ENCODE data around the gene RPS18.

Gene RPS18

DNA sequence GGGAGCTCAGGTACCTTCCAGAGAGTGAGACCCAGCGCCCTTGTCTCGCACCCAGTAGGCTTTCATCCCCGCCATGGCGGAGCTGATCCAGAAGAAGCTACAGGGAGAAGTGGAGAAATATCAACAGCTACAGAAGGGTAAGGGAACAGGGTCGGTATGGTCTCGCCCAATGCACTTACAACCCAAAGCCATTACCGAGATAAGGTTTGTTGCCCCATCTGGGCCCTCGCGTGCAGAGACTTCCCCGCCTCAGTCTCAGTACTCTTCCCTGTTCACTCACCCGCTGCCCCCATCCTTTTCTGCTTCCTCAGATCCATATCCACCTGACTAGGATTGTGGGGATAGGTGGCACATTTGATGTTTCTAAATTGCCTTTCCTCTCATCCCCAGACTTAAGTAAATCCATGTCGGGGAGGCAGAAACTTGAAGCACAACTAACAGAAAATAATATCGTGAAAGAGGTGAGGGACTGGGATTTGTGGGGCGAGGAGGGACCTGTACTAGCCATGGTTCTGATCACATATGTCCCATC is 18.0 kb downstream of the RPS18 start:
- DNase-seq (ENCODE audit: low read depth in 2 of 2) = no peak

DNA sequence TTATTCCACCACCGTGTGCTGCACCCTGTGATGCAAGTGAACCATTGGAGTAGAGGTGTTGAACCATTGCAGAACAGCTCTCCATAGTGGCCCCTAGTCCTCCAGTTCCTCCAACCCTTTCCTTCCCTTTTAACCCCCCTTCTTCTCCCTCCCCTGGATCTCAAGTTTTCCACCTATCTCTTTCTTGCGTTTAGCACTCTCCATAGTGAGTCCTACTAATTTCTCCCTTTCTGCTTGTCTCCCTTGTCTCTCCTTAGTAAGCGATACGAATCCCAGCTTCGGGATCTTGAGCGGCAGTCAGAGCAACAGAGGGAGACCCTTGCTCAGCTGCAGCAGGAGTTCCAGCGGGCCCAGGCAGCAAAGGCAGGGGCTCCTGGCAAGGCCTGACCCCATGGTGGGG is 18.6 kb downstream of the RPS18 start:
- no peak for DNase-seq (ENCODE audit: low read depth in 2 of 2)

- DNase-seq (ENCODE audit: low read depth in 2 of 2) = no peak
Observed at GRCh38 chr6:33292996-33293682, 21.3 kb downstream of the RPS18 start.

DNA sequence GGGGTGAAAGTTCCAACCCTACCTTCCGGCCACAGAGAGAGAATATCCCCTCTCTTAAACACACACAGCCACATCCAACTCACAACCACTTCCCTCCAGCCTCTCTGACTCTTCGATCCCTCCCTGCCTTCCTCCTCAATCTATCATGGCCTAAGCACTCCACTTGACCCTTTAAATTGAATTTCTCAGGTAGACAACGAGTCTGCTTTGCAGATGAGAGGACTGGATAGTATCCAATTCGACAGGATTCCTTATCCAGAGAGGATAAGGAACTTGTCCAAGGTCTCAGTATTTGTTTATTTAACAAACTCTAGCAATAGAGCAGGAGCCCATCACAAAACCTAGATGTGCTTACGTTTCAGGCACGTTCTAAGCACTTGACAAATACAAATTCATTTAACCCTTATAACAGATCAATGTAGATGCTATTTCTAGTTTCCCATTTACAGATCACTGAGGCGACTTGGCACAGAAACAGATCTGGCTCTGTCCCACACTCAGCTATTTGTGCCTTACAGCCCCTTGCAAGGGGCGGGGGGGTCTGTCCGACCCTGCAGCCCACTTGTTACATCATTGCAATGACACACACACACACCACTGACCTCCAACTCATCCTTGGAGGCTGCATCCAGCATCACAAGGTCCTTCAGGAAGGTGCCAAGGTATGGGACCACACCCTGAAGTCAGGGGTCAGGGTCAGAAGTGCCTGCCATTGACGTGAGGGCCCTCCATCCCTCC is 22.4 kb downstream of the RPS18 start:
- DNase-seq (ENCODE audit: low read depth in 2 of 2) = no peak

DNA sequence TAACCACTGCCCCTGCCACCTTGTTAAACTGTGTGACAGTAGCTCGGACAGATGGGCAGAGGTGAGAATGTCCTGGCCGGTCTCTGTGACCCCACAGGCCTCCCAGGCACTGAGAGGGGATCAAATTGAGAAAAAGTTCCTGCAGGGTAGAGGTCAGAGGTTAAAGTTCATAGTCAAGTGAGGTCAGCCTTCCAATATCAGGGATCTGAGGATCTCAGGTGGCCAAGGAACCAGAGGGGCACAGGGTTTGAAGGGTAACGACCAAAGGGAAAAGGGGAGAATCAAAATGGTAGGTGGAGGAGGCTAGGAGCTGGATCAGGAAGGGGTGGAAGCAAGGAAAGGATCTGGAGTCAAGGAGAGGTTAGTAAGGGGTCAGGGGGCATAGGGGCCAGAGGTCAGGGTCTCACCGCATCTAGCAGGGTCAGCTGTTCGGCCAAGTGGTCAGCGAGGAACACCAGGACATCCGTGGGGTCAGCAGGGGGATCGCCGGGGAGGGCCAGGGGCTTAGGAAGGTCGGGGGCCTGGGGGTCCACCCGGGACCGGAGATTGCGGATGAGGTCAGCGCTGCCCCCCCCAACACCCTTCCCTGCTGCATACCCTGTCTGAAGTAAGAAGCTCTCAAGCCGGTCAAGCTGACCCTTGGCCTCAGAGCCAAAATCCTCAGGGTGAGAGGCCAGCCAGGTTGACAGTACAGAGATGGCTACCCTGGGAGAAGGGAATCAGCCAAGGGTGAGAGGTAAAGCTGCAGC is 23.9 kb downstream of the RPS18 start:
- DNase-seq (ENCODE audit: low read depth in 2 of 2) = no peak

GRCh38 chr6:33296797-33297405 is 25.0 kb downstream of the RPS18 start:
- DNase-seq (ENCODE audit: low read depth in 2 of 2) = no peak

DNA sequence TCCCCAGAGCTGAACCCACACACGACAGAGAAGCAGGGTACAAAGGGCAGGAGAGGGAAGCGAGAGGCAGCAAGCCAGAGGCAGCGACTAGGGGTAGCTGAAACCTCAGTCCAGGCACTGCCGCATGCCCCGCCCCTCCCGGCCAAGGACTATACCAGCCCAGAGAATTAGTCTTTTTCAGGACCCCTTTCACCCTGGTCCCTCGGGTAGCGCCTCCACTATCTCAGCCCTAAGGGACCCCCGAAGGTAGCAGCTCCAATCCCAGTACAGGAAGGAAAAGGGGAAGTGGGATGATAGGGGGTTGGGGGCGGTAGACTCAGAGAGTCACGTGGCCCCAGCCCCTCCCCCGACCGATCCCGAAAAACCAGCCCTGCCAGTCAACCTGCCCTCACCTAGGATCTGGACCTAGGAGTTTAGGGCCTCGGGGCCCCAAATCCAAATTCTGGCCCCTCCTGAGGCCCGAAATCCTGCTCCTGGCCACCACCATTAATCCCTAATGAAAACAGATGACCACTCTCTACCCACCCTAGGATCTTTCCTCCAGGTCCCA is 25.6 kb downstream of the RPS18 start:
- DNase-seq (ENCODE audit: low read depth in 2 of 2) = no peak

DNA sequence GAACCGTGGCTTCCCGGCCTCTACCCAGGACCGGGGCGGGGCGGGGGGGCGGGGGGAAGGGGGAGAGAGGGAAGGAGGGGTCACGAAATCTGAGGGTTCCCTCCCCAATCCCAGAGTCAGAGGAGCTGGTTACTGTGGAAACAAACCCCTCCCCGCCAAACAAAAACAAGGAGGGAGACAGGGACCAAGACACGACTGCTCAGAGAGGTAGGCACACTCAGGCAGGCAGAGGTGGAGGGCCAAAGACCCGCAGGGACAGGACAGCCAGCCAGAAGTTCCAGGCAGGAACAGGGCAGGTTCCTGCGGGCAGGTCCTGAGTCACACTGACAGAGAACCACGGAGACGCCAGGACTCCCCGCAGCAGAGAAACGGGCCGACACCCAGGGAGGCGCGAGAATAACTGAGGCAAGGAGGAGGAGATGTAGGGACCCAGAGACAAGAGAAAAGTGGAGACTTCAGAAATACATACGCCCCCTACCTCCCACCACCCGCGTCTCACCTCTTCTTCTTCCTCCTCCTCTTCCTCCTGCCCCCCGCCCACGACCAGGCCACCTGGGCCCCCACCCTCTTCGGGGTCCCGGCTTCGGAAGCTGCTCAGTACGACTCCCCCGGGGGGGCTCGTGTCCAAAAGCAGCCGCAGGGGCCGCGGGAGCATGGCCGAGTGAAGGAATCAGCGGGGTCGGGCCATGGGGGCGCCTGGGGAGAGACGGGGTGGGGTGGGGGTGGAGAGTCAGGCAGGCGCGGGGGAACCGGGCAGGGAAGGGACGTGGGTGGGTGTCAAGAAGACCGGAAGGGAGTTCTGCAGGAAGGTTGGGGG is 26.3 kb downstream of the RPS18 start:
- DNase-seq (ENCODE audit: low read depth in 2 of 2) = no peak

- DNase-seq (ENCODE audit: low read depth in 2 of 2) = no peak
Observed at GRCh38 chr6:33298773-33299236, 26.9 kb downstream of the RPS18 start, which contains the start of gene RGL2. RGL2 (minus strand) TSS chr6:33298942; CDS start chr6:33298610, 332 bp downstream.

DNA sequence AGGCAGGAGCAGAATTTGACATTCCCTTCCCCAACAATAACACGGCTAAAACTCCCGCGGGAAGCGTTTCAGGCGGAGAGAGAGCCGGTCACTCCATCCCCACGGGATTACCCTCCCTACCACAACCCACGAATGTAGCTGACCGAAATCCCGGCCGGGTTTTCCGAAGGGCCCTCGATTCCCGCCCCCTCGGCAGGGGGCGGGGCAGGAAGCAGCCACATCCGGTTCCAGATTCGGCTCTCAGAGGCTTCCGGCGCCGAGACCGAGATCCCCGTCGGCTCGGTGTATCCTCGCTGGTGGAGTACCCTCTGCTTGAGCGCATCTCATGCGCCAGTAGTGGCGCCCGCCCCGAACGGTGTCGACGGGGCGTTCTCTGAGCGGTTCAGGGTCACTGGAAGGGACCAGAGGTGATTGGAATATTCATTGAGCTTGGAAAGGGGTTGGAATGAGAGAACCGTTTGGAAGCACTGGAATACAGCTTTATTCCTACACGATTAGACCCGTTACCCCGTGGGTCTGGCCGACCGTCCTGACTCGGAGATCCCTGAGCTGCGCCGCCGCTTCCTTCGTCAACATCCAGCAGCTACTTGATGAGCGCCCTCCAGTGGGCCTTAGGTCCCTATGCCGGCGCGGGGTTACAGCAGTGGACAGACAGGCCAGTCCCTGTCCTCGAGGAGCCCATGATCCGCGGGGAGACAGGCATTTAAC is 27.5 kb downstream of the RPS18 start:
- peak; percentile 90 to 91 for DNase-seq (ENCODE audit: low read depth in 2 of 2)

DNA sequence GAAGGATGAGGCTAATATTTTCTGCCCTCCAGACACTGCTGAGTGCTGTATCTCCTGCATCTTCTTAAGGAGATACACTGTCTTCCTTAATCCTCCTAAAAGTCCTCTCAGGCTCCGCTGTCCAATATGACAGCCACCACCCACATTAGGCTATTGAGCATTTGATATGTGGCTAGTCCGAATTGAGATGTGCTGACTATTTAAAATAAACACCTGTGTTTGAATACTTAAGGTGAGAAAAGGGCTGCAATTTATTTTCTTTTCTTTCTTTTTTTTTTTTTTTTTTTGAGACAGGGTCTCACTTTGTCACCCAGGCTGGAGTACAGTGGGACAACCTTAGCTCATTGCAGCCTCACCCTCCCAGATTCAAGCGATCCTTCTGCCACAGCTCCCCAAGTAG is 30.0 kb downstream of the RPS18 start:
- DNase-seq (ENCODE audit: low read depth in 2 of 2) = no peak

GRCh38 chr6:33304216-33304615 is 32.3 kb downstream of the RPS18 start:
- no peak for DNase-seq (ENCODE audit: low read depth in 2 of 2)

- DNase-seq (ENCODE audit: low read depth in 2 of 2) = no peak
Observed at GRCh38 chr6:33305052-33305451, 33.2 kb downstream of the RPS18 start.

- no peak for DNase-seq (ENCODE audit: low read depth in 2 of 2)
Observed at GRCh38 chr6:33306356-33306755, 34.5 kb downstream of the RPS18 start.

GRCh38 chr6:33312361-33313104 is 40.7 kb downstream of the RPS18 start:
- DNase-seq (ENCODE audit: low read depth in 2 of 2) = peak; percentile 68

GRCh38 chr6:33313105-33313708 is 41.3 kb downstream of the RPS18 start:
- peak in 1 of 2 donors; percentile 37 for DNase-seq (ENCODE audit: low read depth in 2 of 2)

- peak; percentile 71 to 73 for DNase-seq (ENCODE audit: low read depth in 2 of 2)
Observed at GRCh38 chr6:33313709-33314514, 42.0 kb downstream of the RPS18 start, which contains the start of gene TAPBP. TAPBP (minus strand) TSS chr6:33314078; CDS start chr6:33314041, 37 bp downstream.

DNA sequence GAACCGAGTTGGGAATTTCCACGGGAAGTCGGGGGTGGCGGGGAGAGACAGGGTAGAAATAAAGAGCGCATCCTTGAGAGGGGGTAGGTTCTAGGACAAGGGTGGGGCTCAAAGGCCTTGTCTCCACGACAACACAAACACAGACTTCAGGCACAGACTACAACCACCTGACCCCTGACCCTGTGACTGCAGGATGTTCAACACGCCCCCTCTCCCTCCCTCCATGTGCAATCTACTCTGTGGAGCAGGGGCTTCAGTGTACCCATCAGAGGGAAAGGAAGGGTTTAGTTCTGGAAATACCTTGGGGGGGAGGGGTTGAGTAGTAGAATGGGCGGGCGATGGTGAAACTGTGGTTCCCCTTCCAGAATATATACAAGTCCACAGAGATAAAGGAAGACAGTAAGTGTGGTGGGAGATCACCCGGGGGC is 42.7 kb downstream of the RPS18 start:
- DNase-seq (ENCODE audit: low read depth in 2 of 2) = peak; percentile 29 to 39

Data from activated CD4-positive, alpha-beta T cell treated with anti-CD3 and anti-CD28 coated beads for 24 hours (primary cell).